Prostate gland (tissue), 2 donors: ENCODE data around the gene LBHD1.

Source experiments
- CTCF ChIP-seq, 4 experiments: fragments of 200-600 bp in 2 of 4; fragments of 450-650 bp in 2 of 4; sonication (generic) in 2 of 4; IDR thresholded peaks; 1 replicate in 3 of 4; 2 replicates in 1 of 4; pipeline ENCODE4 v1.5.1; 2016 to 2019; ENCODE audit warnings: antibody characterized with exemption in 4 of 4, mild to moderate bottlenecking in 2 of 4, moderate library complexity in 2 of 4
- POLR2A ChIP-seq: fragments of 450-650 bp; IDR thresholded peaks from one replicate; pipeline ENCODE4 v1.6.1; 2016; ENCODE audit warnings: antibody characterized with exemption, mild to moderate bottlenecking

GRCh38 chr11:62713343-62713742 lies 41.3 kb upstream of the LBHD1 start:
- no peak for TF ChIP-seq CTCF (IDR thresholded peaks at IDR 0.05)
- TF ChIP-seq POLR2A = no peak
